Transverse colon (tissue), 4 donors: ENCODE measurements around the gene AKT1. TPM values are rescaled to one million over a fixed set of nuclear protein-coding genes. Genes with fewer than 3 reads are reported as not detected.

Experiments
- DNase-seq: peaks from one replicate; pipeline ENCODE4 v3.0.0-alpha.2; 2019
- H3K27ac ChIP-seq, 4 donors: fragments of 200-600 bp; sonication (generic); 2 replicates each; pipeline ENCODE4 v1.5.1; 2016 to 2018; ENCODE audit warnings: inconsistent platforms in 4 of 4
- H3K27me3 ChIP-seq: fragments of 200-600 bp; sonication (generic); 2 replicates; pipeline ENCODE4 v1.5.1; 2017; ENCODE audit warnings: inconsistent platforms
- H3K36me3 ChIP-seq, 4 donors: fragments of 200-600 bp; sonication (generic); 2 replicates each; pipeline ENCODE4 v1.5.1; 2017 to 2019; ENCODE audit warnings: inconsistent platforms in 4 of 4
- H3K4me1 ChIP-seq, 4 donors: fragments of 200-600 bp; sonication (generic); 2 replicates each; pipeline ENCODE4 v1.5.1; 2017 to 2020; ENCODE audit warnings: inconsistent platforms in 4 of 4
- H3K4me3 ChIP-seq, 4 donors: fragments of 200-600 bp; sonication (generic); 1 replicate in 1 of 4; 2 replicates in 3 of 4; pipeline versions ENCODE4 v1.5.1 to v1.6.1; 2017 to 2019; ENCODE audit warnings: inconsistent platforms in 4 of 4
- H3K9me3 ChIP-seq, 2 donors: fragments of 200-600 bp; sonication (generic); 2 replicates each; pipeline ENCODE4 v1.5.1; 2017 to 2019; ENCODE audit warnings: inconsistent platforms in 2 of 2
- EP300 ChIP-seq: sonication (generic); formaldehyde crosslinking; IDR thresholded peaks from one replicate; pipeline ENCODE4 v1.6.1; 2017; ENCODE audit warnings: antibody characterized with exemption, low read depth
- POLR2A ChIP-seq: fragments of 450-650 bp; IDR thresholded peaks from one replicate; pipeline ENCODE4 v1.6.1; 2016; ENCODE audit warnings: antibody characterized with exemption, mild to moderate bottlenecking, moderate library complexity
- POLR2AphosphoS5 ChIP-seq, 3 donors: sonication (generic); formaldehyde crosslinking; IDR thresholded peaks; one replicate each; pipeline ENCODE4 v1.6.1; 2016; ENCODE audit warnings: antibody characterized with exemption in 3 of 3
- WGBS, 2 donors: methylation state at CpG; one replicate each; pipeline ENCODE4 v1.1.5; 2018; ENCODE audit warnings: low coverage in 1 of 2; 5-methylcytosine and 5-hydroxymethylcytosine counted together
- in situ Hi-C, 4 donors: fragments of 200-750 bp; cut with MboI; loops; one replicate each; pipeline versions ENCODE4 v1.15.0 to v1.15.1; 2017; ENCODE audit warnings: low sequenced_read_pairs in 3 of 4, low pct_ligation_motif_present in 1 of 4, low pct_unique_long_range_greater_than_20kb in 1 of 4
- intact Hi-C: fragments of 100-400 bp; cut with DNase I; formaldehyde crosslinking; loops from one replicate; pipeline ENCODE4 v1.15.1; 2023; ENCODE audit warnings: low total_unique reads
- total RNA-seq, 4 donors: library from RNA; depleted of rRNA; stranded (reverse); fragments of >200 nt; gene quantifications; one replicate each; pipeline ENCODE4 v1.1.0, GENCODE V29; 2016
- TF ChIP-seq, protein P1 (sequence below), 5 experiments: fragments of 200-600 bp in 3 of 5; fragments of 450-650 bp in 2 of 5; sonication (generic) in 3 of 5; IDR thresholded peaks; 1 replicate in 2 of 5; 2 replicates in 3 of 5; pipeline ENCODE4 v1.5.1; 2016 to 2017; ENCODE audit warnings: antibody characterized with exemption in 5 of 5, inconsistent platforms in 3 of 5, mild to moderate bottlenecking in 2 of 5, moderate library complexity in 1 of 5

AKT1 gene
- total RNA-seq, 4 donors from 2014 or later: 85.4 to 310 (median 136) TPM

DNA sequence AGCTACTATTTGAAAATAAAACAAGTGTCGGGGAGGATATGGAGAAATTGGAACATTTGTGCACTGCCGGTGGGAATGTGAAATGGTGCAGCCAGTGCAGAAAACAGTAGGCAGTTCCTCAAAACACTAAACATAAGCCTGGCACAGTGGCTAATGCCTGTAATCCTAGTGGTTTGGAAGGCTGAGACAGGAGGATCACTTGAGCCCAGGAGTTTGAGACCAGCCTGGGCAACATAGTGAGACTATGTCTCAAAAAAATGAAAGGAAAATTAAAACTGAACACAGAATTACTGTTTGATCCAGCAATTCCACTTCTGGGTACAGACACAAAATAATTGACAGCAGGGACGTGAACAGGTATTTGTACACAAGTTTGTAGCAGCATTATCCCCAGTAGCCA is 30.0 kb downstream of the AKT1 start:
- 91 to 93% methylated on average over 3 of the region's 3 CpGs for WGBS, 2 donors
- Histone ChIP-seq H3K27ac (no peak overlapping the region), H3K27me3 (no peaks in the 10 kb centered on the region), H3K4me1 (peaks cover 0 to 10% (median 7%) of the 10 kb centered on the region in 4 donors), H3K4me3 (no peak overlapping the region), H3K36me3 (no peaks in the 10 kb centered on the region), H3K9me3 (no peaks in the 10 kb centered on the region)
- DNase-seq: no peak
- TF ChIP-seq, protein P1, sequence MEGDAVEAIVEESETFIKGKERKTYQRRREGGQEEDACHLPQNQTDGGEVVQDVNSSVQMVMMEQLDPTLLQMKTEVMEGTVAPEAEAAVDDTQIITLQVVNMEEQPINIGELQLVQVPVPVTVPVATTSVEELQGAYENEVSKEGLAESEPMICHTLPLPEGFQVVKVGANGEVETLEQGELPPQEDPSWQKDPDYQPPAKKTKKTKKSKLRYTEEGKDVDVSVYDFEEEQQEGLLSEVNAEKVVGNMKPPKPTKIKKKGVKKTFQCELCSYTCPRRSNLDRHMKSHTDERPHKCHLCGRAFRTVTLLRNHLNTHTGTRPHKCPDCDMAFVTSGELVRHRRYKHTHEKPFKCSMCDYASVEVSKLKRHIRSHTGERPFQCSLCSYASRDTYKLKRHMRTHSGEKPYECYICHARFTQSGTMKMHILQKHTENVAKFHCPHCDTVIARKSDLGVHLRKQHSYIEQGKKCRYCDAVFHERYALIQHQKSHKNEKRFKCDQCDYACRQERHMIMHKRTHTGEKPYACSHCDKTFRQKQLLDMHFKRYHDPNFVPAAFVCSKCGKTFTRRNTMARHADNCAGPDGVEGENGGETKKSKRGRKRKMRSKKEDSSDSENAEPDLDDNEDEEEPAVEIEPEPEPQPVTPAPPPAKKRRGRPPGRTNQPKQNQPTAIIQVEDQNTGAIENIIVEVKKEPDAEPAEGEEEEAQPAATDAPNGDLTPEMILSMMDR (IDR thresholded peaks at IDR 0.05): no peak
- TF ChIP-seq POLR2AphosphoS5 (IDR thresholded peaks at IDR 0.05) (no peak), EP300 (no peak), POLR2A (no peak)
- intact Hi-C loops (loop anchor here (5.0 kb wide), 1 partner anchor 62 kb away; no protein-coding TSS in a partner anchor), in situ Hi-C loops (loop anchor here (5.0 to 10.0 kb wide), 2 partner anchors 57 to 59 kb away; no protein-coding TSS in a partner anchor)

DNA sequence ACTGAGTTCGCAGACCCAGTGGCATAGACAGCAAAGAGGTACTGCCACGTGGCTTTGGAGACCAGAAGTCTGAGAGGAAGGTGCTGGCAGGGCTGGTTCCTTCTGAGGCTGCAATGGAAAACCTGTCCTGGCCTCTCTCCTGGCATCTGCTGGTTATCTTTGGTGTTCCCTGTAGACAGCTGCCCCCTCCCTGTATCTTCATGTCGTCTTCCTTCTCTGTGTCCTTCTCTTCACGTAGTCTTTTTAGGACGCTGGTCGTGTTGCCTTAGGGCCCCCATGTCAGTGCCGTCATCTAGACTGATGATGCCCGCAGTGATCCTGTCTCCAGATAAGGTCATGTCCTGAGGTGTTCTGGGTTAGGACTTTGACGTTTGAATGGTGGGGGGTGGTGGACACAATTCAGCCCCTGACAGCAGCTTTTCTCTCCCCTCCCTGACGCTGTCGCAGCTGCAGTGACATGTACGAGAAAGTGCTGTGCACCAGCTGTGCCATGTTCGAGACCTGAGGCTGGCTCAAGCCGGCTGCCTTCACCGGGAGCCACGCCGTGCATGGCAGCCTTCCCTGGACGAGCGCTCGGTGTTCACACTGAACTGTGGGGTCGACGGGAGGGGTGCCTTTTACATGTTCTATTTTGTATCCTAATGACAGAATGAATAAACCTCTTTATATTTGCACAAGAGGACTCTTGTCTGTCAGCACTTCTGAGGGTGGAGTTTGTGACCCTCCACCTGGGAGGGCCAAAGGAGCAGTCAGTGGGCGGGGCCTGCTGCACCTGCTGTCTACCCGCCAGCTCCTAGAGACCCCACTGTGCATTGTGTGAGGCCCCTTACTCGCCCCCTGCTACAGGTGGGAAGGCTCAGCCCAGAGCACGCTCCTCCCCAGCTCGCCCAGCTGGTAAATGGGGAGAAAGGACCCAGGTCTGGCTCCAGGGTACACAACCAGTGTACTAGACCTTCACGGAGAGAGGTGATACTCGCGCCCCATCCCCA is 36.3 kb downstream of the AKT1 start:
- intact Hi-C loops: no loop called here
- Histone ChIP-seq H3K4me1 (peaks cover 4 to 9% (median 5%) of the 10 kb centered on the region in 4 donors), H3K27ac (no peak overlapping the region), H3K36me3 (peaks cover 0 to 8% (median 4%) of the 10 kb centered on the region in 4 donors), H3K9me3 (no peaks in the 10 kb centered on the region), H3K27me3 (no peaks in the 10 kb centered on the region), H3K4me3 (no peak overlapping the region)
- no peak for DNase-seq
- in situ Hi-C loops: no loop called here
- whole genome bisulfite sequencing, 2 donors: 89 to 95% methylated on average over 9 to 30 of the region's 30 CpGs
- TF ChIP-seq EP300 (no peak), POLR2AphosphoS5 (IDR thresholded peaks at IDR 0.05) (no peak), POLR2A (no peak)
- TF ChIP-seq, protein P1 (IDR thresholded peaks at IDR 0.05): no peak

DNA sequence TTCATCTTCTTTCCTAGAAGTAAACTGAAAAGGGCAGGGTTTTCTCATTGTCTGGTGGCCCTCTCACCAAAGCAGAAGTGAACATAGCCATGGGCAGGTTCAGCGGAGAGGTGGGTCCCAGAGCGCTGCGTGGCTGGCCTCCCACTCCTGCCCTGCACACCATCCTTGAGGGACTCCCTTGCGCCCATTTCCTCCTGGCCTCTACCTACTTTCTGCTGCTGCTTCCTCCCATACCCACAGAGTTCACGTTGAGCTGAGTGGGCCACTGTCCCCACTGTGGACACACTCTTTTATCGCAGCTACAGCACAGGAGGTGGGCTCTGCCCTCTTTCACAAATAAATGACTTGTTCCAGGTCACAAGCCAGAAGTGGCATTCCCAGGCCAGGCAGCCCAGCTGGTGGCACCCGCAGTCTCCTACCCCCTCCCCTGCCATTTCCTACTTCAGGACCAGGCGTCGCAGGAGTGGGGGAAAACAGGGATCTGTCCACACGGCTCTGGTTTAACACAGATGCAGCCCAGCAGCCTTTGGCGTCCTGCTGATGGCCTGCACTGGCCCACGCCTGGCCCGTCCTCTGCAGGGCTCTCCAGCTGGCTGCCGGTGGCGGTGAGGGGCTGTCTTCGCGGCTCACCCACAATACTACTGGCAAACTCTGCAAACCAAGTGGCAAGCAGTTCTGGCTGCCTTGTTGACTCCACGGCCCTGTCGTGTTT is 37.7 kb downstream of the AKT1 start:
- in situ Hi-C loops: no loop called here
- Histone ChIP-seq H3K4me3 (no peak overlapping the region), H3K9me3 (no peaks in the 10 kb centered on the region), H3K36me3 (peaks cover 0 to 8% (median 4%) of the 10 kb centered on the region in 4 donors), H3K27me3 (no peaks in the 10 kb centered on the region), H3K27ac (no peak overlapping the region), H3K4me1 (peaks cover 10 to 16% (median 12%) of the 10 kb centered on the region in 4 donors)
- TF ChIP-seq POLR2AphosphoS5 (IDR thresholded peaks at IDR 0.05): no peak
- no peak for TF ChIP-seq EP300
- TF ChIP-seq POLR2A: no peak
- TF ChIP-seq, protein P1 (IDR thresholded peaks at IDR 0.05): no peak
- 80 to 94% methylated on average over 2 to 19 of the region's 19 CpGs for WGBS, 2 donors
- intact Hi-C loops: no loop called here
- no peak for DNase-seq

DNA sequence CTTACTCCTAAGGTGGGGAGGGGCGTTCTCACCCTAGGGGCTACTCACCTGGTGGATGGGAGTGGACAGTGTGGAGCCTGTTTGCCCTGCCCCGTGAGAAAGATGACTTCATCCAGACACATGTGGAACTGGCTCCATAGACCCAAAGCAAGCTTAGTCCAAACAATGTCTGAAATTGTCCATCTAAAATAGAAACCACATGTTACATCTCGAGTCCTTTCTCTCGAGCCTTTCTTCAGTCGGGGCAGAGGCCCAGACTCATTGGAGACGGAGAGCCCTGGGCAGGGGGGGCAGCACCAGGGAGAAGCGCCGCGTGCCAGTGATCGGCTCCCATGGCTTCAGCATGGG is 38.3 kb downstream of the AKT1 start:
- in situ Hi-C loops (no loop called here), intact Hi-C loops (no loop called here)
- H3K4me3 ChIP-seq: no peak overlapping the region
- peaks cover 11 to 16% (median 12%) of the 10 kb centered on the region in 4 donors for H3K4me1 ChIP-seq
- DNase-seq: no peak
- H3K27me3 ChIP-seq: no peaks in the 10 kb centered on the region
- H3K36me3 ChIP-seq: peaks cover 0 to 8% (median 4%) of the 10 kb centered on the region in 4 donors
- 75 to 80% methylated on average over 4 to 10 of the region's 10 CpGs for WGBS, 2 donors
- no peaks in the 10 kb centered on the region for H3K9me3 ChIP-seq
- H3K27ac ChIP-seq: no peak overlapping the region
- TF ChIP-seq, protein P1 (IDR thresholded peaks at IDR 0.05): no peak
- TF ChIP-seq POLR2AphosphoS5 (IDR thresholded peaks at IDR 0.05): no peak
- no peak for TF ChIP-seq POLR2A
- no peak for TF ChIP-seq EP300
